ENCODE data around the gene PHF1.

The PHF1 gene

DNA sequence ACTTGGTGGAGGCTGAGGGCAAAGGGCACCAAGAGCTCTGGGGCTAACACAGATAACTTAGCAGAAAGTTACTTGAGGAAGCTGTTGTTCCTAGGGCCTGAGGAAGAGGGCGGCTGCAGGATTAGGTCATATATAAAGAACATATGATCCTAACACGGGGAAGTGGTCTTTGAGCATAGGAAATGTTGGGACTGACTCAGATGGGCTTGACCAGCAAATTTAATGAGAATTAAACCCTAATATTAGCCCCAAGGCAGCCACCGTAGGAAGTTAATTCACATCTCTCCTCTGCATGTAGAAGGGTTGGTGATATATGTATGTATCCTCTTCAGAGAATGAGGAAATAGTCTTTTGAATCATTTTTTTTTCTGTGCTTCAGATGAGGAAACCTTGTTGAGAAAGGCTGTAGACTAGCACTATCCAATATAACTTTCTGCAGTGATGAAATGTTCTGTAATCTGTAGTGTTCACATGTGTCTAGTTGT, 34.3 kb downstream of the PHF1 start:
- no peaks in the 10 kb centered on the region for H3K4me1 ChIP-seq (ENCODE audit: control insufficient read depth, insufficient read depth, low read length)
- H3K36me3 ChIP-seq (ENCODE audit: control insufficient read depth, insufficient read depth, low read length) = peaks cover 16% of the 10 kb centered on the region
- no peak overlapping the region for H3K27ac ChIP-seq (ENCODE audit: low read depth, low read length)
- no peaks in the 10 kb centered on the region for H3K27me3 ChIP-seq (ENCODE audit: control insufficient read depth, insufficient read depth, low read length)
- H3K4me3 ChIP-seq (ENCODE audit: low read length) = no peak overlapping the region
- no peak overlapping the region for H3K9ac ChIP-seq (ENCODE audit: low read length)

DNA sequence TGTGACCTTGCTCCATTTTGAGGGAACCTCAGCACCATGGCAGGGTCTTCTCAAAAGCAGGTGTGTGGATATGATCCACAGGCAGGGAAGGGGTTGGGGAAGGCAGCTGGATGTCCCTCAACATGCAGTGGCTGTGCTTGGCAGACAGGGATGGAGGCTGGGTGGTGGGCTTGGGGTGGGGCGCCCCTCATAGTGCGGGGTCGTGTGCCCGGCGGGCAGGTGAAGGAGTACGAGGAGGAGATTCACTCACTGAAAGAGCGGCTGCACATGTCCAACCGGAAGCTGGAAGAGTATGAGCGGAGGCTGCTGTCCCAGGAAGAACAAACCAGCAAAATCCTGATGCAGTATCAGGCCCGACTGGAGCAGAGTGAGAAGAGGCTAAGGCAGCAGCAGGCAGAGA, 35.5 kb downstream of the PHF1 start:
- Histone ChIP-seq H3K36me3 (ENCODE audit: control insufficient read depth, insufficient read depth, low read length) (peaks cover 16% of the 10 kb centered on the region), H3K27ac (ENCODE audit: low read depth, low read length) (no peak overlapping the region)

GRCh38 chr6:33450434-33450833, 39.6 kb downstream of the PHF1 start:
- no peaks in the 10 kb centered on the region for H3K27me3 ChIP-seq (ENCODE audit: control insufficient read depth, insufficient read depth, low read length)
- H3K27ac ChIP-seq (ENCODE audit: low read depth, low read length) = no peak overlapping the region
- no peak overlapping the region for H3K9ac ChIP-seq (ENCODE audit: low read length)
- peaks cover 6% of the 10 kb centered on the region for H3K36me3 ChIP-seq (ENCODE audit: control insufficient read depth, insufficient read depth, low read length)
- H3K4me3 ChIP-seq (ENCODE audit: low read length) = no peak overlapping the region
- H3K4me1 ChIP-seq (ENCODE audit: control insufficient read depth, insufficient read depth, low read length) = peaks cover 5% of the 10 kb centered on the region

More for the DNA sequence above, 35.5 kb downstream of the PHF1 start:
- Histone ChIP-seq H3K4me3 (ENCODE audit: low read length) (no peak overlapping the region), H3K4me1 (ENCODE audit: control insufficient read depth, insufficient read depth, low read length) (no peaks in the 10 kb centered on the region), H3K9ac (ENCODE audit: low read length) (no peak overlapping the region), H3K27me3 (ENCODE audit: control insufficient read depth, insufficient read depth, low read length) (no peaks in the 10 kb centered on the region)

DNA sequence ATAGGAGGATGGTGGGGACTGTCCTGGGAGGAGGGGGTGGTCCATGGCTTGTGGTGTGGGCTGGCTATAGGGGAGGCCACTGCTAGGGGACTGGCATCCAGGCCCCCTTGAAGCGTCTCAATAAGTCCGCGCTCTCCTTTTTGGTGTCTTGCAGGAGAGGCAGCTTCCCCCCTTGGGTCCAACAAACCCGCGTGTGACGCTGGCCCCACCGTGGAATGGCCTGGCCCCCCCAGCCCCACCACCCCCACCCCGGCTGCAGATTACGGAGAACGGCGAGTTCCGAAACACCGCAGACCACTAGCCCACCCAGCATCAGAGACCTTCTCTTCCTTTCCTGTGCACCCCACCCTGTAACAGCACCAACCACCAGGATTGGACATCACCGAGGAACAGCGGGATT, 40.8 kb downstream of the PHF1 start:
- H3K9ac ChIP-seq (ENCODE audit: low read length) = no peak overlapping the region
- peaks cover 5% of the 10 kb centered on the region for H3K4me1 ChIP-seq (ENCODE audit: control insufficient read depth, insufficient read depth, low read length)
- no peak overlapping the region for H3K4me3 ChIP-seq (ENCODE audit: low read length)
- no peak overlapping the region for H3K27ac ChIP-seq (ENCODE audit: low read depth, low read length)
- peaks cover 3% of the 10 kb centered on the region for H3K36me3 ChIP-seq (ENCODE audit: control insufficient read depth, insufficient read depth, low read length)
- no peaks in the 10 kb centered on the region for H3K27me3 ChIP-seq (ENCODE audit: control insufficient read depth, insufficient read depth, low read length)

- Histone ChIP-seq H3K27me3 (ENCODE audit: control insufficient read depth, insufficient read depth, low read length) (no peaks in the 10 kb centered on the region), H3K27ac (ENCODE audit: low read depth, low read length) (no peak overlapping the region), H3K36me3 (ENCODE audit: control insufficient read depth, insufficient read depth, low read length) (peaks cover 3% of the 10 kb centered on the region), H3K9ac (ENCODE audit: low read length) (no peak overlapping the region), H3K4me3 (ENCODE audit: low read length) (no peak overlapping the region), H3K4me1 (ENCODE audit: control insufficient read depth, insufficient read depth, low read length) (peaks cover 5% of the 10 kb centered on the region)
These were observed 41.7 kb downstream of the PHF1 start for GRCh38 chr6:33452496-33452895.

- no peaks in the 10 kb centered on the region for H3K27me3 ChIP-seq (ENCODE audit: control insufficient read depth, insufficient read depth, low read length)
- peak overlapping the region; percentile 95 for H3K4me3 ChIP-seq (ENCODE audit: low read length)
- peaks cover 5% of the 10 kb centered on the region for H3K4me1 ChIP-seq (ENCODE audit: control insufficient read depth, insufficient read depth, low read length)
- H3K27ac ChIP-seq (ENCODE audit: low read depth, low read length) = no peak overlapping the region
- H3K36me3 ChIP-seq (ENCODE audit: control insufficient read depth, insufficient read depth, low read length) = peaks cover 3% of the 10 kb centered on the region
- no peak overlapping the region for H3K9ac ChIP-seq (ENCODE audit: low read length)
These were observed 42.7 kb downstream of the PHF1 start for GRCh38 chr6:33453393-33454008.

- Histone ChIP-seq H3K27me3 (ENCODE audit: control insufficient read depth, insufficient read depth, low read length) (no peaks in the 10 kb centered on the region), H3K4me1 (ENCODE audit: control insufficient read depth, insufficient read depth, low read length) (peaks cover 5% of the 10 kb centered on the region), H3K27ac (ENCODE audit: low read depth, low read length) (peak within 1 kb of the TSS; percentile 72), H3K4me3 (ENCODE audit: low read length) (peak within 1 kb of the TSS; percentile 95), H3K9ac (ENCODE audit: low read length) (peak within 1 kb of the TSS; percentile 68), H3K36me3 (ENCODE audit: control insufficient read depth, insufficient read depth, low read length) (peaks cover 3% of the 10 kb centered on the region)
These were observed 43.5 kb downstream of the PHF1 start, which contains the start of gene ZBTB9 for GRCh38 chr6:33454009-33454946. Gene ZBTB9 (plus strand): TSS chr6:33454576. CDS start chr6:33455101, 525 bp downstream.

DNA sequence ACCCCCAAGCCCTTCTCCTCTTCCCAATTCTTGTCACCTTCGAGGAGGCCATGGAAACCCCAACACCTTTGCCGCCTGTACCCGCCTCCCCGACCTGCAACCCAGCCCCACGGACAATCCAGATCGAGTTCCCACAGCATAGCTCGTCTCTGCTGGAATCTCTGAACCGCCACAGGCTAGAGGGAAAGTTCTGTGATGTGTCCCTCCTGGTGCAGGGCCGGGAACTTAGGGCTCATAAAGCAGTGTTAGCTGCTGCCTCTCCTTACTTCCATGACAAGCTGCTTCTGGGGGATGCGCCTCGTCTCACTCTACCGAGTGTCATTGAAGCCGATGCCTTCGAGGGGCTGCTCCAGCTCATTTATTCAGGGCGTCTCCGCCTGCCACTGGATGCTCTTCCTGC, 44.2 kb downstream of the PHF1 start:
- no peak overlapping the region for H3K9ac ChIP-seq (ENCODE audit: low read length)
- H3K4me1 ChIP-seq (ENCODE audit: control insufficient read depth, insufficient read depth, low read length) = peaks cover 5% of the 10 kb centered on the region
- H3K4me3 ChIP-seq (ENCODE audit: low read length) = peak overlapping the region; percentile 74
- H3K27me3 ChIP-seq (ENCODE audit: control insufficient read depth, insufficient read depth, low read length) = no peaks in the 10 kb centered on the region
- peaks cover 3% of the 10 kb centered on the region for H3K36me3 ChIP-seq (ENCODE audit: control insufficient read depth, insufficient read depth, low read length)
- H3K27ac ChIP-seq (ENCODE audit: low read depth, low read length) = no peak overlapping the region

- peaks cover 5% of the 10 kb centered on the region for H3K4me1 ChIP-seq (ENCODE audit: control insufficient read depth, insufficient read depth, low read length)
- H3K27ac ChIP-seq (ENCODE audit: low read depth, low read length) = no peak overlapping the region
- no peak overlapping the region for H3K9ac ChIP-seq (ENCODE audit: low read length)
- H3K27me3 ChIP-seq (ENCODE audit: control insufficient read depth, insufficient read depth, low read length) = no peaks in the 10 kb centered on the region
- H3K4me3 ChIP-seq (ENCODE audit: low read length) = no peak overlapping the region
- peaks cover 3% of the 10 kb centered on the region for H3K36me3 ChIP-seq (ENCODE audit: control insufficient read depth, insufficient read depth, low read length)
These were observed 45.3 kb downstream of the PHF1 start for GRCh38 chr6:33456156-33456555.

DNA sequence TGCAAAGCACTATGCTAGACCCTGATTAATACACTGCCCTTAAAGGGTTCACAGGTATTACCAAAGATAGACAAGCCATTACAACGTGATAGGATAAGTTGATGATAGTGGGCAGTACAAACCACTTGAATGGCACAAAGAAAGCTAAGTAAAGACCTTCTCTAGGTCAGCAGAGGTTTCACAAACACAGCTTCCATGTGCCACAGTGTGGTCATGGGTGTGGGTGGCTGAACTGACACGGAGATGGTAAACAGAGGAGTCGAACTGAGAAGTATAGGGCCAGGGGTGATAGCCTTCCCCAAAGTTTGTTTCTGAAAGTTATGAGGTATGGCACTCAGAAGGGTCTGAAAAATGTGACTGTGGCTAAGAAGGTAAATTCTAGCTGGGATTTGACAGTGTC, 47.9 kb downstream of the PHF1 start:
- H3K9ac ChIP-seq (ENCODE audit: low read length) = no peak overlapping the region
- H3K4me3 ChIP-seq (ENCODE audit: low read length) = no peak overlapping the region
- no peak overlapping the region for H3K27ac ChIP-seq (ENCODE audit: low read depth, low read length)
- peaks cover 3% of the 10 kb centered on the region for H3K36me3 ChIP-seq (ENCODE audit: control insufficient read depth, insufficient read depth, low read length)
- H3K4me1 ChIP-seq (ENCODE audit: control insufficient read depth, insufficient read depth, low read length) = peaks cover 5% of the 10 kb centered on the region
- no peaks in the 10 kb centered on the region for H3K27me3 ChIP-seq (ENCODE audit: control insufficient read depth, insufficient read depth, low read length)

GRCh38 chr6:33459226-33459625, 48.4 kb downstream of the PHF1 start:
- Histone ChIP-seq H3K4me3 (ENCODE audit: low read length) (no peak overlapping the region), H3K27me3 (ENCODE audit: control insufficient read depth, insufficient read depth, low read length) (no peaks in the 10 kb centered on the region), H3K9ac (ENCODE audit: low read length) (no peak overlapping the region), H3K4me1 (ENCODE audit: control insufficient read depth, insufficient read depth, low read length) (peaks cover 5% of the 10 kb centered on the region), H3K36me3 (ENCODE audit: control insufficient read depth, insufficient read depth, low read length) (peaks cover 3% of the 10 kb centered on the region), H3K27ac (ENCODE audit: low read depth, low read length) (no peak overlapping the region)
